ENCODE measurements around the gene CMTM4. TPM values are rescaled to one million over a fixed set of nuclear protein-coding genes. Genes with fewer than 3 reads are reported as not detected.
A peak's percentile ranks its signal among the peaks of the same experiment; 100 is the strongest.

CMTM4 gene
- total RNA-seq, 4 donors from 2014 or later = 14.2 to 22.7 (median 19.6) TPM

- Histone ChIP-seq H3K27ac (no peak overlapping the region), H3K9me3 (no peaks in the 10 kb centered on the region), H3K4me3 (no peak overlapping the region), H3K36me3 (no peaks in the 10 kb centered on the region), H3K4me1 (peaks cover 0 to 29% (median 5%) of the 10 kb centered on the region in 4 donors), H3K27me3 (no peaks in the 10 kb centered on the region)
- no peak for DNase-seq (ENCODE audit: low spot score in 2 of 2)
- 66% methylated on average over 10 of the region's 10 CpGs for whole genome bisulfite sequencing, 2 donors
- no peak for TF ChIP-seq CTCF (IDR thresholded peaks at IDR 0.05)
- no peak for TF ChIP-seq POLR2A (IDR thresholded peaks at IDR 0.05)
- TF ChIP-seq EP300 (IDR thresholded peaks at IDR 0.05) = peak in 1 of 2 donors; percentile 57
Observed at GRCh38 chr16:66585481-66586239, 110.9 kb downstream of the CMTM4 start.

GRCh38 chr16:66581246-66581952, 115.1 kb downstream of the CMTM4 start:
- DNase-seq (ENCODE audit: low spot score in 2 of 2) = no peak
- no peak for TF ChIP-seq POLR2A (IDR thresholded peaks at IDR 0.05)
- no peak for TF ChIP-seq CTCF (IDR thresholded peaks at IDR 0.05)
- TF ChIP-seq EP300 (IDR thresholded peaks at IDR 0.05) = no peak
- H3K9me3 ChIP-seq = no peaks in the 10 kb centered on the region
- peak overlapping the region in 2 of 4 donors; percentile 51 to 68 for H3K27ac ChIP-seq
- no peak overlapping the region for H3K4me3 ChIP-seq
- WGBS, 2 donors = 66 to 76% methylated on average over 3 of the region's 3 CpGs
- no peaks in the 10 kb centered on the region for H3K36me3 ChIP-seq
- peaks cover 0 to 13% of the 10 kb centered on the region in 2 donors for H3K27me3 ChIP-seq
- peaks cover 0 to 30% (median 5%) of the 10 kb centered on the region in 4 donors for H3K4me1 ChIP-seq

GRCh38 chr16:66580605-66581209, 115.8 kb downstream of the CMTM4 start:
- H3K4me3 ChIP-seq = no peak overlapping the region
- no peaks in the 10 kb centered on the region for H3K36me3 ChIP-seq
- H3K4me1 ChIP-seq = peaks cover 0 to 37% (median 5%) of the 10 kb centered on the region in 4 donors
- 71 to 72% methylated on average over 4 of the region's 4 CpGs for WGBS, 2 donors
- no peak for DNase-seq (ENCODE audit: low spot score in 2 of 2)
- no peaks in the 10 kb centered on the region for H3K9me3 ChIP-seq
- H3K27me3 ChIP-seq = peaks cover 0 to 13% of the 10 kb centered on the region in 2 donors
- TF ChIP-seq CTCF (IDR thresholded peaks at IDR 0.05) (no peak), POLR2A (IDR thresholded peaks at IDR 0.05) (no peak), EP300 (IDR thresholded peaks at IDR 0.05) (no peak)
- H3K27ac ChIP-seq = peak overlapping the region in 2 of 4 donors; percentile 51 to 68

- peak within 1 kb of the TSS in 1 of 4 donors; percentile 46 for H3K27ac ChIP-seq
- no peaks in the 10 kb centered on the region for H3K36me3 ChIP-seq
- no peaks in the 10 kb centered on the region for H3K9me3 ChIP-seq
- peaks cover 0 to 37% (median 5%) of the 10 kb centered on the region in 4 donors for H3K4me1 ChIP-seq
- no peak for DNase-seq (ENCODE audit: low spot score in 2 of 2)
- TF ChIP-seq POLR2A (IDR thresholded peaks at IDR 0.05) (no peak), EP300 (IDR thresholded peaks at IDR 0.05) (no peak)
- H3K27me3 ChIP-seq = peaks cover 0 to 13% of the 10 kb centered on the region in 2 donors
- 19 to 21% methylated on average over 71 to 76 of the region's 77 CpGs for WGBS, 2 donors
- H3K4me3 ChIP-seq = peak within 1 kb of the TSS; percentile 3 to 42 (median 32)
Observed at GRCh38 chr16:66578651-66579531, 117.7 kb downstream of the CMTM4 start, which contains the start of gene CMTM2. TSS of gene CMTM2 (plus strand) at chr16:66579463. CDS start at chr16:66579608, 145 bp downstream.

- 73 to 80% methylated on average over 5 of the region's 5 CpGs for WGBS, 2 donors
- Histone ChIP-seq H3K9me3 (no peaks in the 10 kb centered on the region), H3K4me3 (no peak overlapping the region), H3K36me3 (no peaks in the 10 kb centered on the region), H3K27ac (no peak overlapping the region), H3K4me1 (peaks cover 0 to 35% (median 5%) of the 10 kb centered on the region in 4 donors), H3K27me3 (peaks cover 0 to 13% of the 10 kb centered on the region in 2 donors)
- TF ChIP-seq CTCF (IDR thresholded peaks at IDR 0.05) = no peak
- peak in 1 of 2 donors; percentile 17 for TF ChIP-seq EP300 (IDR thresholded peaks at IDR 0.05)
- DNase-seq (ENCODE audit: low spot score in 2 of 2) = peak in 1 of 2 donors; percentile 34
Observed at GRCh38 chr16:66576296-66576695, 120.2 kb downstream of the CMTM4 start.

Data from tibial nerve (tissue), 4 donors.